ENCODE measurements around the gene ZDHHC12.

The ZDHHC12 gene, protein sequence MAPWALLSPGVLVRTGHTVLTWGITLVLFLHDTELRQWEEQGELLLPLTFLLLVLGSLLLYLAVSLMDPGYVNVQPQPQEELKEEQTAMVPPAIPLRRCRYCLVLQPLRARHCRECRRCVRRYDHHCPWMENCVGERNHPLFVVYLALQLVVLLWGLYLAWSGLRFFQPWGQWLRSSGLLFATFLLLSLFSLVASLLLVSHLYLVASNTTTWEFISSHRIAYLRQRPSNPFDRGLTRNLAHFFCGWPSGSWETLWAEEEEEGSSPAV

DNA sequence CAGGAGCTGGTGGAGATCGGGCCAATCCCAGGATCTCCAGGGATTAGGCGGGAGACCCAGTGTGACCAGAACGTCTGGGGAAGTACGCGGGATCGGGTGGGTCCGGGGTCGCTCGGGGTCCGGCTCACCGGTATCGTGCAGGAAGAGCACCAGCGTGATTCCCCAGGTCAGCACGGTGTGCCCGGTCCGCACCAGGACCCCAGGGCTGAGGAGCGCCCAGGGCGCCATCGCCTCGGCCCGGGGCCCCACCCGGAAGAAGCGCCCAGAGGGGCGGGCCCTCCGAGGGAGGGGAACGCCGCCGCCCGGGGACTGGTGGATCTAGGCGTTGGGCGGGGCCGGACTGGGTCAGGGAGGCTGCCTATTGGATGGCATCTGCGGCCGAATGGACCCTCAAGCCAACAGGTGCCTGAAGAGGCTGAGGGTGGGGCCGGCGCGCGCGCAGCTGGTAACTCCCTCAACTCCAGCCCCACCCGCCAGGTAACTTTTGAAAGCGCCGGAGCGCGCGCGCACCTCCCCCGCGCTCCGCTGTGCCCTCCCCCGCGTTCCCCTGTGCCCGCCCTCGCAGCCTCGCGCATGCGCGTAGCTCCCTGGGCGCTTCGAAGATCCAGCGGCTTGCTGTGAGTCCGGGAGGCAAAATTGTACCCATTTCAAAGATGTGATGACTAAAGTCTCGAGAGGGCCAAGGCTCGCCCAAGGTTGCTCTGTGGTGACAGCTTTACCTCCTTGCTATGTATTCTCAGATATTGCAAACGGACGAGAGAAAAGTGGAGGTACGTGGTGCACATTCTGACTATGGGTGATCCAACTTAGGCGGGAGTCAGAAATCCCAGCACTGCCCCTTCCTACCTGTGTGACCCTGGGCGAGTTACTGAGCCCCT is at the start of gene ZDHHC12:
TSS of gene ZDHHC12 (minus strand) at position 262 of the 878 bp plus-strand sequence. CDS start at position 228, 34 bp downstream.
- DNase-seq (ENCODE audit: low read depth): peak; percentile 97

DNA sequence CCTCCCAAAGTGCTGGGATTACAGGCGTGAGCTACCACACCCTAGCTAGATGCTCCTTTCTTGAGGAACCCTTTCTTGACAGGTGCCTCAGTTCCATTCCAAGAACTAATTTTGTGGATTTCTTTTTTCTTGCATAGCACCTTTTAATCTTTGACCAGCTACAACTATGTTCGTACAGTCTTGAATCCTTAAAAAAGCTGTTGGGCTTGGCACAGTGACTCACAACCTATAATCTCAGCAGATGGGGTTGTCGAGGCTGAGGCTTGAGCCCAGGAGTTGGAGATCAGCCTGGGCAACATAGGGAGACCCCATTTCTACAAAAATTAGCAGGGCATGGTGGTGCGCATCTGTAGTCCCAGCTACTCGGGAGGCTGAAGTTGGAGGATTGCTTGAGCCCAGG is 49.1 kb upstream of the ZDHHC12 start:
- DNase-seq (ENCODE audit: low read depth): no peak

DNA sequence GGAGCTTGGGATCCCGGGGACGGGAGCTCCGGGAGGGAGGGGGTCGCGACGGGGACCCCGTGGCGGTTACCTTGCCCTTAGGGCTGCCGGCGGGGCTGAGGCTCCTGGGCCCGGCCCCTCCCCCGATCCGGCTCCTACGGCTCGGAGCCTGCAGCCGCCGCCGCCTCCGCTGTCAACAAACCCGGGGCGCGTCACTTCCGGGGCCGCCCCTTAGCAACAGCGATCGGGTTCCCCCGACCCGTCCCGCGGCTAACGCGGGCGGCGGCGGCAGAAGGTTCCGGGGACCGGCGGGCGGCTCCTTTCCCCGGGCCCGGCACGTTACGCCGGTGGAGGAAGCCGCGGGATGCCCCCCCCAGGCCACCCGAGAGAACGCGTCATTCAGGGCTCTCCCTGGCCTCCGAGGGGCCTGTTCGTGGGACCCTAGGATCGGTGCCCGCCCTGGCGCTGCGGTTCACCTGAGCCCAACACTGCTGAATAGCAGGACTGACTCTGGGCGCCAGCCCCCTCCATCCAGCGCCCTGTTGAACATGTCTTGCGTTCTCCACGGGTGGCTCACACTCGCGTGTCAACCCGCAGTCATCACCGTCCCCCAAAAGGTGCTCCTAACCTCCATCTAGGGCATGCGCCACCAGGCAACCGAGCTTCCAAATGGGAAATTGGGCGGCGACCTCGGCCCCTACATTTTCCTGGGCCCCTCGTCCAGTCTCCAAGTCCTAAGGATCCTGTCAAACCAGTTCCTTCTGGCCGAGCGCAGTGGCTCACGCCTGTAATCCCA is 48.0 kb upstream of the ZDHHC12 start, which contains the start of gene ZER1:
TSS of gene ZER1 (minus strand) at position 183 of the 775 bp plus-strand sequence. CDS start 16,362 bp downstream, outside the sequence.
- peak; percentile 90 for DNase-seq (ENCODE audit: low read depth)

DNA sequence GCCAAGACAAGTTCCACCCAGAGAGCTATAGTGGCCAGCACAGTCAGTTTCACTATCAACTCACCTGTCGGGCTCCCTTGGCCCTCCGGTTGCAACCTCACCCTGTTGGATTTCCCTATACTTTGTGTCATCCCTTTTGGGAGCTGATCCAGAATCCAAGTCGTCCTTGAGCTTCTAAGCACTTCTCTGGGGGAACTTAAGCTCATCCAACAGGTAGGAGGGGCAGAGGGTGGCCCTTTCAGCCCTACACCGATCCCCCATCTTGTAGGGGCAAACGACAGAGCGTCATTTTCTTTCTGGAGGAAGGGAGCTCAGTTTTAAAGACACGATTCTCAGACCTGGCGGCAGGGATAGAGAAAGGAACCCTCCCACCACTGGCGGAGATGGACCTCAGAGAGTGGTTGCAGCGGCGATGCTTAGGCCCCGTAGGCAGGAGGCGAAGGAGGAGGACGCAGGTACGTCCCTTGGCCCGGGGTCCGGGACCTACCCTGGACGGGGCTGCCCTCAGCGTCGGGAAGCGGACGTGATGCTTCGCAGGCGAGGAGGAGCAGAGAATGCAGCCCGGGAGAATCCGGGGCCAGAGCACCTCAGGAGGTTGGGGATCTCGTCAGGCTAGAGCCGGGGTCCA is 47.3 kb upstream of the ZDHHC12 start:
- DNase-seq (ENCODE audit: low read depth): no peak

DNA sequence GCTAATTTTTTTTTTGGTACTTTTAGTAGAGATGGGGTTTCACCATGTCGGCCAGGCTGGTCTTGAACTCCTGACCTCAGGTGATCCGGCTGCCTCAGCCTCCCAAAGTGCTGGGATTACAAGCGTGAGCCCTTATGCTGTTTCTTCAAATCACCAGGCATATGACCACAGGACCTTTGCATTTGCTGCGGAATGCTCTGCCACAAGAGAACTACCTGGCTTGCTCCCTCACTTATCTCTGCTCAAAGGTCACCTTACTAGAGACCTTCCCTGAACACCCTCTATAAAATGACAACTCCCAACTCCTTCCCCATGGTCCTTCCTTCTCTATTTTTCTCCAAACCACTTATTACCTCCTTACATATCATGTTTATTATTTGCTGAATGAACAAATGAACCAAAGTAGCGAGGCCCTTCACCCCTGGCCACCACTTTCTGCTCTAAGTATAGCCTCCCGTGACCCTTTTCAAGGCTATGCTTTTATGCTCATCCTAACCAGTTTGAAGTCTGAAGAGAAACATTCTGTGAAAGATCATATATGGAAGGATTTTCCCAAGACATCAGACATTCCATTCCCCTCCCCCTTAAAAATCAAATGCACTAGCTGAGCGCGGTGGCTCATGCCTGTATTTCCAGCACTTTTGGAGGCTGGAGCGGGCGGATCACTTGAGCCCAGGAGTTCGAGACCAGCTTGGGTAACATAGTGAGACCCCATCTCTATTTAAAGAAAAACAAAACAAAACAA is 46.5 kb upstream of the ZDHHC12 start:
- DNase-seq (ENCODE audit: low read depth): no peak

DNA sequence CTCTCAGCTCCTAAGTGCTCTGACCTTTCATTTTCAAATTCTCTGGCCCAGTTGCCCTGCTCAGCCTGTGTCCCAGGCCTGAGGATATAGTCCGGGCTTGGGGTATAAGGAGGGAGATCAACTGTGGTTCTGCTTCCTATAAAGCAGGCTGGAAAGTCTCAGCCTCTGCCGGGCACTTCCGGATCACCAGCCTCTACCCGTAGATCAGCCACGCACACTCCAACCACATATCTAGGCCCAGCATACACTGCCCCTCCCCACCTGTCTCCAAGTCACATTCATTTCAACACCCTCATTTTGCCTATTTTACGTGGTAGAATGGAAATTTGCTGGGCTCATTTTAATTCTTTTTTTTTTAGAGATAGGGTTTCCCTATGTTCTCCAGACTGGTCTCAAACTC is 44.7 kb upstream of the ZDHHC12 start:
- no peak for DNase-seq (ENCODE audit: low read depth)

DNA sequence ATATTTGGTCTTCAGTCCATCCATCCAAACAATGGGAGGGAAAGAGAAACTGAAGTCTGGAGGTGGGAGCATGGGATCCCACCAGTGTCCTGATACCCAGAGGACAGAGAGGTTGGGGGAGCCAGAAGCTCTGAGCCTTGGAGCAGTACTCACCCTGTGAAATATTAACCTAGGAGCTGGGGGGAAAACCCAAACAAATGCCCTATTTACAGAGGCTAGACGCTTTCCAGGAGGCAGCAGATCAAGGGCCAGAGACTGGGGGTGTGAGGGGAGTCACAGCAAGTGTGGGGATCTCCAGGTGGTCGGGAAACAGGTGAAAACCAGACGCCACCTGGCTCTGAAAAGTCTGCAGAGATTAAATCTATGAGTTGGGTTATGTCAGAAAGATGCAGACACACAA is 41.6 kb upstream of the ZDHHC12 start:
- no peak for DNase-seq (ENCODE audit: low read depth)

DNA sequence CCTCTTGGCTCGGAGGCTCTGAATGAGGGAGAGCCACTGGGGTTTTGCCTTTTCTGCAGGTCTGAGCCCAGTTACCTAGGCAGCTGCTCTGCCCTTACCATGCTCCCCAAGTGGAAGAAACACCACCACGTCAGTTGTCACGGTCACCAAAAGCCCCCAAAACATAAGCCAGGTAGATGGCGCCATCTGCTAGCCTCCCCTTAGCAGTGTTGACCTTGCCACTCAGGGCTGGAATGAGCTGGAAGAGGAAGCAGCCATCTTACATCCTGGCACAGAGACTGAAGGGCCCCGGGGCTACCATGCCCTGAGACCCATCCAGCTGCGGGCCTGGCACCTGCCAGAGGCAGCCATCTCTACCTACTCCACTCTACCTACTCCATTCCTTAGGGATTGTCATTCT is 40.4 kb upstream of the ZDHHC12 start:
- no peak for DNase-seq (ENCODE audit: low read depth)

DNA sequence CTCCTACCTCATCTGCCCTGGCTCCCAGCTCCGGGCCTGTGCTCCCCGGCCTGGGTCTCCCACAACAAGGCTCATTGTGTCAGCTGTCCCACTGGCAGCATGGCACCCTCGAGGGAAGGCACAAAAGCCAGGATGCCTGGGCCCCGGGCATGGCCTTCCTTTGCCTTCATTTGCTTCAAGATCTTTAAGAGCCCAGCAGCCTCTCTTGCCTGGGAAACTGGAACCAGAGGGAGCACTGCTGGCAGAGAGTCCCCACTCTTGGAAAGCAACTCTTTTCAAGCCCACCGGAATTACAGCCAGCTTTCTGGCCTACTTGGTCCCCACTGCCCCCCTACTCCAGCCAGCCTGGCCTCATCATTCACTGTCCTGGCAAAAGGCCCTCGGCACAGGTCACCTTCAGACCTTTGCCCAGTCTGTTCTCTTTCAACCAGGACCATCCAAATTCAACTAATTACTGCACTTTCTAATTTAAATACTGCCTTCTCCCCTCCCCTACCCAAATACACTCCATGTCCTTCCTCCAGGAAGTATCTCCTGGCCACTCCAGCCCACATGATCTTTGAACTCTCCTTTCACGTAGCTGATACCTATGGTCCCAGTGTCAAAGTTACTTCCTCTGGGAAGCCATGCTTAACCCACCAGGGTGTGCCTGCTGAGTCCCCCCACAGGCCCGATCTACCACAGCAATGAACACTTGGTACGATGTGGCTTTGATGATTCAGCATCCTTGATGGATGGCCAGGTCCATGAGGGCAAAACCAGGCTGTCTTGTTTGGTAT is 38.9 kb upstream of the ZDHHC12 start:
- no peak for DNase-seq (ENCODE audit: low read depth)

DNA sequence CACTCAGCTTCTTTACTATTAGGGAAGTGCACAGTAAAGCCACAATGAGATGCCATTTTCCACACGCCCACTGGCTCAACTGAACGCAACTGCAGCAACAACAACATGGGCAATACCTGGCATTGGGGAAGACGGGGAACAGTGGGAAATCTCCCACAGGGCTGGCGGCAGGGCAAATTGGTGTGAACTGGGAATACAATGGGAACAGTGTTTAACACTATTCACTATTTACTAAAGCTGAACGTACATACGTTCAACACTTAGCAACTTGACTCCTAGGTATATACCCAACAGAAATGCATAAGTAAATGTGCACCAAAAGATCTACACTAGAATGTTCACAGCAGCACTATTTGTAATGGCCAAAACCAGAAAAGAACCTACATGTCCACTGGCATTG is 33.7 kb upstream of the ZDHHC12 start:
- DNase-seq (ENCODE audit: low read depth): no peak

DNA sequence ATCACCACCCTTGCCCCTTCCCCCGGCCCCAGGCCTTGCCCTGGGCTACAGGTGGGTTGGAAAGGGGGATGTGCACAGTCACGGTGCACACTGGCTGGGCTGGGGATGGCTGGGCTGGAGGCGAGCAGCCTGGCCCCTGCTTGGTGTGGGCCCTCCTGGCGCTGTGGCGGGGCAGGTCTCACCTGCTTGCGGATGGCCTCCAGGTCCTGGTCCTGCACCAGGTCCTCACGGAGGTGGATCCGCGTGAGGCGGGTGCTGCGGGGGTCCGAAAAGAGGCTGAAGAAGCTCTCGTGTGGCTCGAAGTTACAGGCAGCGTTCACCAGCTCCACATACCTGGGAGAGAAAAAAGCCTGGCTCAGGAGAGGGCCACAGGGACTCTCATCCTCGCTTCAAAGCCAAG is 29.7 kb upstream of the ZDHHC12 start:
- DNase-seq (ENCODE audit: low read depth): no peak

DNA sequence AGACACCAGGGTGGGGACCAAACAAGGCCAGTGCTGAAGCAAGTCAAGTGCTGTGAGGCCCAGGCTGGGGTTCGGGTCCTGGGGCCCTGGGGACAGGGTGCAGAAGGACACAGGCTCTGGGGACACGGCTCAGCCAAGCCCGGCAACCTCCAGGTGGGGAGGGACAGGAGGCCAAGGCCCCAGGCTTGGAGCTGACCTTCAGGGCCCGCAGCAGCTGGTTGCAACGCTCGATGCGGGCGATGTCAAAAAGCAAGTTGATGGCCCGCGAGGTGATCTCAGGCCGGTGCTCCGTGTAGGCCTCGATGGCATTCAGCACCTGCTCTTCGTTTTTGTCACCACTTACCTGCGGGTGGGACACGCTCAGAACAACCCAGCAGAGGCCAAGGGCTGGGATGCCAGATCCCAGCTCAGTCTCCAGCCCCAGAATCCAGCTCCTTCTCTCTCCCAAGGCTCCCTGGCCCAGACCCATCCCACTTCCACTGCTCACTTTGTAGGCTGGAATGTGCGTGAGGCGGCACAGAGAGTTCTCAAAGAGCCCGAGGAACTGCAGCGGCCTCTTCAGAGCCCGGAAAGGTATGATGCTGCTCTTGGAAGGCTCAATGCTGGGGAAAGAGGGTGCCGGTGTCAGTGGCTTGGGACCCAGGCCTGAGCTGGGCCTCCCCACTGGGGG is 27.1 kb upstream of the ZDHHC12 start:
- no peak for DNase-seq (ENCODE audit: low read depth)

DNA sequence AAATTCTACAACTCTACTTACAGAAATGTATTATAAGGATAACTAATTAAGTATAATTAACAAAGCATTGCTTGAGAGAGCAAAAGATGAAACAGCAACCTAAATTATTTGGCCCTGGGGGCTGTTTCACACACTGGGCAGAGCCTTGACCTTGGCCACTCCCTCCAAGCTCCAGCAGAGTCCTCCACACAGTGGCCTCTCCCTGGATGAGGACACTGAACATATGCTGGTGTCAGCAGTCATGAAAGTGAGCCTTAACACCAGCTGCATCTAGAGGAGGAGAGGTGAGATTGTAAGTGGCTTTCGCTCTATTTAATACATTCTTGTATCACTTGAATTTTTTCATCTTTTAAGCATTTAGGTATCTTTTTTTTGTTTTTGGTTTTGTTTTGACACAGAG is 23.3 kb upstream of the ZDHHC12 start:
- DNase-seq (ENCODE audit: low read depth): no peak

DNA sequence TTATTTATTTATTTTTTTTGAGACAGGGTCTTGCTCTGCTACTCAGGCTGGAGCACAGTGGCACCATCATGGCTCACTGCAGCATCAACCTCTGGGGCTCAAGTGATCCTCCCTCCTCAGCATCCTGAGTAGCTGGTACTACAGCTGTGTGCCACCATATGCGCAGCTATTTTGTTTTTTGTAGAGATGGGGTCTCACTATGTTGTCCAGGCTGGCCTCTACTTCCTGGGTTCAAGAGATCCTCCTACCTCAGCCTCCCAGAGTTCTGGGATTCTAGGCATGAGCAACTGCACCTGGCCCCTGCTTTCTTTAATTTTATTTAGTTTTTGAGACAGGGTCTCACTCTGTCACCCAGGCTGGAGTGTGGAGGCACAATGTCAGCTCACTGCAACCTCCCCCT is 19.5 kb upstream of the ZDHHC12 start:
- no peak for DNase-seq (ENCODE audit: low read depth)

DNA sequence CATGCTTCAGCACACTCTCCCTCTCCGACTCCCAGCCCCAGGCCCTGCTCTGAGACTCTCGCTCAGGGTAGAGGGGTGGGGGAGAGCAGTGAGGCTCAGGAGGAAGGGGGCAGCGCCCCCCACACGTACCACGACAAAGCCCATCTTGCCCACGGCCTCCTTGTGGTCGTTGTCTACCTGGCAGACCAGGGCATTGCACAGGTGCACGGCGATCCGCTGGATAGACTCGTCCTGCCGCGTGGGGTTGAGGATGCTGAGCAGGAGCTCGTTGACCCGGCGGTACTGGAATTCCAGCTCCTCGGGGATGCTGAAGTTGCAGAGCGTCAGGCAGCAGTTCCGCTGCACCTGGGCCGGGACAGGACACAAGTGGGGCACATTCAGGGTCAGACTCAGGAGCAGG is 18.5 kb upstream of the ZDHHC12 start:
- DNase-seq (ENCODE audit: low read depth): no peak

DNA sequence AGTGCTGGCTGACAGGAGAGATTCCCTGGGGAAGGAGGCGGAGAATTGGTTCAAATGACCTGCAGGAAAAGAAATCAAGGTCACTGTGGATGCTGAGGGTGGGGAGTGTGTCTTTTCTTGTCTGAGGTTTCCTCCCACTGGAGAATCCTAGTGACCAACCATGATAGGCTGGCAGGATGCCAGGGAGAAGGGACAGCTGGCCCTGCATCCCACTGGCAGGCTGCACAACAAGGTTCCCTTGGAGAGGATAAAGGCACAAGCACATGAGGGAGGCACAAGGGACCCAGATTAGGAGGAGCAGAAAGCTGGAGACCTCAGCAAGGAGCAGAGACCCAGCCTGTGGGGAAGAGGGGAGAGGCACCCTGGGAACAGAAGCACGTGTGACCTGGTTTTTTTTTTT is 11.4 kb upstream of the ZDHHC12 start:
- no peak for DNase-seq (ENCODE audit: low read depth)

DNA sequence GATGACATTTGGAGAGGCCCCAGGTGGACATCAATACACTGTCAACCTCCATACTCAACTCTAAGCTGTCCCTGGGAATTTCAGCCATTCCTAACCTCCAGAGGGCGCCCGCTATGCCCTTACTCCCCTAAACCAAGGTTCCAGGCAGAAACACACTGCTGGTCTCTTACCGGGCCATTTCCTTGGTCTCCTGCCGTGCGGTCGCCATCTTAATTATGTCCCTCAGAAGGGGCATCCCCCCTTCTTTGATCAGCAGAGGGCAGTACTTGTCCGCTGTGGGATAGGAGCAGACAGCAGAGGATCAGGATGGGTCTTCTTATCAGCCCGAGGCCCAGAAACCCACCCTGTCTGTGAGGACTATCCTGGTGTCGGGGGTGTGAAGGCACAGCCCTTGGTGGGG is 9.3 kb upstream of the ZDHHC12 start:
- DNase-seq (ENCODE audit: low read depth): no peak

DNA sequence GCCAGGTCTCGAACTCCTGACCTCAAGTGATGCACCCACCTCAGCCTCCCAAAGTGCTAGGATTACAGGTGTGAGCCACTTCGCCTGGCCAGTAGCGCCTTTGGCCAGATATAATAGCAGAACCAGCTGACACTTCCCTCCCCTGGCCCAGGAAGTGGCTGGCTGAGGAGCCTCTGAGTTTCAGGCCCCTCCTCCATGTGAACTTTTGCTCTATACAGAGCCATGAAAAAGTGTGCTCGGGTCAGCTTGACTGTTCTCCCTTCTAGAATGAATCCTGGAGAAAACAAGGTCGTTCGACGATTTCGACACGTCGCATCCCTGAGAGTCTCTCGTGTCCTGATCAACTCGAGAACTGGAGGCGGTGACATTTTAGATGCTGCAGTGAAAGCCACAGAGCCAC is 8.6 kb upstream of the ZDHHC12 start:
- no peak for DNase-seq (ENCODE audit: low read depth)

DNA sequence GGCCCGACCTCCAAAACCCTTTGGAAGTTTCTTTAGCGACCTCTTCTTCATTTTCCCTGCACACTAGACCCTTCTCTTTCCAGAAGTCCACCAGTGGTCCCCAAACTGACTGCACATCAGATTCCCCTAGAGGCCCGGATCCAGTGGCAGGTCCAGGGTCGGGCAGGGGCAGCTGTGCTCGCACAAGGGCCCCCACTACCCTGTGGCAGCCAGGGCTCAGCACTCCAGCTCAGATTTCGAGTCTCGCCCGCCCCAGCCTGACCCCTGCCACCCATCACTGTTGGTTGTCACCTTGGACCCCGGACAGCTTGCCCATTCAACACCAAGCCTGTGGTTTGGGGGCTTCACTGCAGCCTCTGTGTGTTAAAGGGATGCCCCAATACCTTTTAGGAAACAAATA is 7.8 kb upstream of the ZDHHC12 start:
- no peak for DNase-seq (ENCODE audit: low read depth)

DNA sequence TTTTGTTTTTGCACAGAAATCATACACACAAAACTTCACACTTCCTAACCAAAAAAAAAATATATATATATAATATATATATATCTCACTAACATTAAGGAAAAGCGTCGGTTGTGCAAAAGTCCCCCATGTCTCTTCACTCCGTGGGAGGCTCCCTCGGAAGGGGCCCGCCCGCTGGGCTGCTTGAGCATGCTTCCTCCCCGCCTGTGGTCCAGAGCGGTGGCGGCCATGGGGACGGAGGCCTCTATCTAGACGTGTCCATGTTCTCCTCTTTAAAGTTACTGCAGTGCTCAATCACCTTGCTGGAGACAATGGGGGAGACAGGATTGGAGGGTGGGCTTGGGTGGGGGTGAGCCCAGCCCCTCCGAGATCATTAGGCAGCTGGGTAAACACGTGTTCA is 7.2 kb upstream of the ZDHHC12 start:
- DNase-seq (ENCODE audit: low read depth): no peak

Data from stimulated activated CD8-positive, alpha-beta memory T cell treated with anti-CD3 and anti-CD28 coated beads, Interleukin-7, amount 100 ng/mL, for 24 hours (primary cell).